HUES6 (cell line): ENCODE results near the gene C12orf75.
"Not testable (repeated sequence)": the region's sequence is repeated elsewhere in the genome, so short reads cannot be mapped to it uniquely, and the experiment has no call there.

Experiments used
- H3K27ac ChIP-seq: 2 replicates; pipeline ENCODE4 v1.7.0; 2013; ENCODE audit warnings: low read depth, mild to moderate bottlenecking, low read length, inconsistent platforms
- H3K27me3 ChIP-seq: 2 replicates; pipeline ENCODE4 v1.6.1; 2013; ENCODE audit warnings: low read length; ENCODE audit not compliant: control insufficient read depth, insufficient read depth
- H3K36me3 ChIP-seq: 2 replicates; pipeline ENCODE4 v1.6.1; 2013; ENCODE audit warnings: low read length; ENCODE audit not compliant: control insufficient read depth, insufficient read depth
- H3K4me1 ChIP-seq: 2 replicates; pipeline ENCODE4 v1.6.1; 2013; ENCODE audit warnings: low read length; ENCODE audit not compliant: control insufficient read depth, insufficient read depth
- H3K4me3 ChIP-seq: 2 replicates; pipeline ENCODE4 v1.5.1; 2013; ENCODE audit warnings: low read depth, low read length
- H3K9ac ChIP-seq: one replicate; pipeline ENCODE4 v1.6.1; 2013; ENCODE audit warnings: mild to moderate bottlenecking, low read length
- H3K9me3 ChIP-seq: 2 replicates; pipeline ENCODE4 v1.6.1; 2013; ENCODE audit warnings: low read depth, low read length; ENCODE audit not compliant: control insufficient read depth, insufficient read depth

C12orf75 gene

DNA sequence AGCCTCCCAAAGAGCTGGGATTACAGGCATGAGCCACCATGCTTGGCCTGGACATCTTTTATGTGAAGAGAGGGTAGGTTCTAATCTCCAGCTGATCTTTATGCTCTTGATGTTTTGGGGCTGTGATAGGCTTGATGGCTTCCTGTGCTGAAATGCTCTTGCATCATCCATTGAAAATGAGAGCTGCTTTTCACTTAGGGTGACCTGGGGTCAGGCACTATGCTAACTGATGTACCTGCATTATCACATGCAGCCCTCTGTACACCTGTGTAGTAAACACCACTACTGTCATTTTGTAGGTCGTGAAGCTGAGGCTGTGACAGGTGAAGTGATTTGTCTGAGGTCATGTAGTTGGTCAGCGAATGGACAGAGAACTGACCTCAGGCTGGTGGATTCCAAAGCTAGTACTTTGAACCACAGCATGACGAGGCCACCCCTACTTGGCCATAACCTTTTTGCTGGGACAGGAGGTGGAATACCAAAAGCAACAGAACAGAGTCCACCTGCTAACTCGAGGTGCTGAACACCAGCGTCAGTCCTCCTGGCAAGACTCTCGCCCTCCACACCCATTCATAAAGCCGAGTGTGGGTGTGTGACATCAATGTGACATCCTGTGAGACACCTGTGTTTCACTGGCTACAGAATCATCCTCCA lies 69.1 kb downstream of the C12orf75 start:
- no peak overlapping the region for H3K9ac ChIP-seq
- peaks cover 5% of the 10 kb centered on the region for H3K9me3 ChIP-seq
- H3K4me3 ChIP-seq = no peak overlapping the region
- H3K27ac ChIP-seq = no peak overlapping the region
- no peaks in the 10 kb centered on the region for H3K4me1 ChIP-seq
- no peaks in the 10 kb centered on the region for H3K36me3 ChIP-seq
- no peaks in the 10 kb centered on the region for H3K27me3 ChIP-seq

DNA sequence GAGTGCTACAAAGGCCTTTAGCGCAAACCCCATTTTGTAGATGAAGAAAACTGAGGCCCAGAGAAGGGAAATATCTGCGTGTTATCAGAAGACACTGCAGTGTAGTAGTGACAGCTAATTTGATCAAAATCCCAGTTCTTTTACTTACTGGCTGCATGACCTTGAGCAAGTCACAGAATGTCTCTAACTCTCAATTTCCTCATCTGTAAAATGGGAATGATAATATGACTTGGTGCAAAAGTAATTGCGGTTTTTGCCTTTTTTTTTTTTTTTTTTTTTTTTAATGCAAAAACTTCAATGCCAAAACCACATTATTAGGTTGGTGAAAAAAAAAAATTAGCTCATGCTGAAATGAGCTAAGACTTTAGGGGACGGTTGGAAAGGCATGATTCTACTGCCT lies 69.7 kb downstream of the C12orf75 start:
- Histone ChIP-seq H3K9ac (no peak overlapping the region), H3K9me3 (peaks cover 7% of the 10 kb centered on the region), H3K27me3 (no peaks in the 10 kb centered on the region), H3K36me3 (no peaks in the 10 kb centered on the region), H3K27ac (no peak overlapping the region), H3K4me3 (no peak overlapping the region), H3K4me1 (no peaks in the 10 kb centered on the region)

DNA sequence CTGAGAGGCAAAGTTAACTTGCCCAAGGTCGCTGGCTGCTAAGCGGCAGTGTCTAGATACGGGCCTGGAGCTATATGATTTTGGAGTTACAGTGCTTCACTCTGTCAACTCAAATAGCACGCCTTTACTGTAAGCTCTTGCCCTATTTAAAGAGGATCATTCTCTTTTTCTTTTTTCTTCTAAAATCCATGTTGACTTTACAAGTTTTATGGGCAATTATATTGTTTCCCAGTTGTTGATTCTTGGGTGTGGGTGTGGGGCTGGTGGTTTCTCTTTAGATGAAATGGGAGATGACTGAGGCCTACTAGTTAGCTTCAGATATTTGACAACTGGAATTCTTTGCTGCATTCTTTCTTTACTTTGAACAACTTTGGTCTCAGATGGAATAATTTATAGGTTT lies 70.7 kb downstream of the C12orf75 start:
- Histone ChIP-seq H3K4me1 (no peaks in the 10 kb centered on the region), H3K4me3 (no peak overlapping the region), H3K36me3 (no peaks in the 10 kb centered on the region), H3K9ac (no peak overlapping the region), H3K27me3 (no peaks in the 10 kb centered on the region), H3K27ac (no peak overlapping the region), H3K9me3 (peaks cover 7% of the 10 kb centered on the region)

- no peak overlapping the region for H3K27ac ChIP-seq
Measured at GRCh38 chr12:105402366-105402765, 71.9 kb downstream of the C12orf75 start.

DNA sequence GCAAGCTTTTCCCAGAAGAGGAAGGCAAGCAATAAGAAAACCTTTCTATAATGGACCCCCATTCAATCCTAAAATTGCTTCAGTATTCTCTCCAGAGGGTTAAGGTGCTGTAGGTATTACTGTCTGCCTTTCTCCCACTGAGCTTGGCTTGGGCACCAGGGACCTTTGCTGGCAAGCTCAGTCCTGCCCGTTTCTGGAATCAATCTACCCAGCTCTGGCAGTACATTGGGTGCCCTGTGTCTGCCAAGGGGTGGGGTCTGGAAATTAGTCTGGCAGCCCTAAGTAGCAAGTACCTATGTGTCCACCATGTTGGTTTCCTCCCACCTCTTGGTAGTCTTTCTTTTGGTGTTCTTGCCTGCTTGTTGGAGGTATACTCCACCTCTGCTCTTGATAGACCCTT lies 72.6 kb downstream of the C12orf75 start:
- H3K27ac ChIP-seq = no peak overlapping the region
- no peak overlapping the region for H3K9ac ChIP-seq
- H3K27me3 ChIP-seq = no peaks in the 10 kb centered on the region
- H3K9me3 ChIP-seq = peaks cover 7% of the 10 kb centered on the region
- no peaks in the 10 kb centered on the region for H3K4me1 ChIP-seq
- no peak overlapping the region for H3K4me3 ChIP-seq
- H3K36me3 ChIP-seq = no peaks in the 10 kb centered on the region

More at GRCh38 chr12:105402366-105402765, 71.9 kb downstream of the C12orf75 start:
- H3K36me3 ChIP-seq = no peaks in the 10 kb centered on the region
- no peak overlapping the region for H3K4me3 ChIP-seq
- H3K9me3 ChIP-seq = peaks cover 7% of the 10 kb centered on the region
- no peaks in the 10 kb centered on the region for H3K27me3 ChIP-seq
- H3K9ac ChIP-seq = no peak overlapping the region
- H3K4me1 ChIP-seq = no peaks in the 10 kb centered on the region

DNA sequence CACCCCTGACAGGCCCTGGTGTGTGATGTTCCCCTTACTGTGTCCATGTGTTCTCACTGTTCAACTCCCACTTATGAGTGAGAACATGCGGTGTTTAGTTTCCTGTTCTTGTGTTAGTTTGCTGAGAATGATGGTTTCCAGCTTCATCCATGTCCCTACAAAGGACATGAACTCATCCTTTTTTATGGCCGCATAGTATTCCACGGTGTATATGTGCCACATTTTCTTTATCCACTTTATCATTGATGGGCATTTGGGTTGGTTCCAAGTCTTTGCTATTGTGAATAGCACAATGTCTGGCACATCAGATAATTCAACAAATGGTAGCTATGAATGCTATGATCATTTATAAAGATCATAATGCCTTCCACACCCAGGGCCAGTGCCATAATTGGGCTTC lies 73.6 kb downstream of the C12orf75 start:
- H3K27me3 ChIP-seq, H3K4me3 ChIP-seq, H3K27ac ChIP-seq, H3K9ac ChIP-seq, H3K36me3 ChIP-seq, H3K4me1 ChIP-seq, H3K9me3 ChIP-seq: not testable (repeated sequence)

GRCh38 chr12:105406497-105406896 lies 76.0 kb downstream of the C12orf75 start:
- Histone ChIP-seq H3K4me3 (no peak overlapping the region), H3K36me3 (no peaks in the 10 kb centered on the region), H3K27me3 (no peaks in the 10 kb centered on the region), H3K4me1 (peaks cover 6% of the 10 kb centered on the region; the same call in 1 of the 2 replicates), H3K9me3 (peaks cover 7% of the 10 kb centered on the region), H3K27ac (no peak overlapping the region), H3K9ac (no peak overlapping the region)

- H3K4me1 ChIP-seq = peaks cover 6% of the 10 kb centered on the region; the same call in 1 of the 2 replicates
- no peak overlapping the region for H3K27ac ChIP-seq
- H3K9me3 ChIP-seq = peaks cover 4% of the 10 kb centered on the region
- no peak overlapping the region for H3K9ac ChIP-seq
- H3K27me3 ChIP-seq = no peaks in the 10 kb centered on the region
- no peak overlapping the region for H3K4me3 ChIP-seq
- H3K36me3 ChIP-seq = no peaks in the 10 kb centered on the region
Measured at GRCh38 chr12:105409279-105409678, 78.8 kb downstream of the C12orf75 start.

DNA sequence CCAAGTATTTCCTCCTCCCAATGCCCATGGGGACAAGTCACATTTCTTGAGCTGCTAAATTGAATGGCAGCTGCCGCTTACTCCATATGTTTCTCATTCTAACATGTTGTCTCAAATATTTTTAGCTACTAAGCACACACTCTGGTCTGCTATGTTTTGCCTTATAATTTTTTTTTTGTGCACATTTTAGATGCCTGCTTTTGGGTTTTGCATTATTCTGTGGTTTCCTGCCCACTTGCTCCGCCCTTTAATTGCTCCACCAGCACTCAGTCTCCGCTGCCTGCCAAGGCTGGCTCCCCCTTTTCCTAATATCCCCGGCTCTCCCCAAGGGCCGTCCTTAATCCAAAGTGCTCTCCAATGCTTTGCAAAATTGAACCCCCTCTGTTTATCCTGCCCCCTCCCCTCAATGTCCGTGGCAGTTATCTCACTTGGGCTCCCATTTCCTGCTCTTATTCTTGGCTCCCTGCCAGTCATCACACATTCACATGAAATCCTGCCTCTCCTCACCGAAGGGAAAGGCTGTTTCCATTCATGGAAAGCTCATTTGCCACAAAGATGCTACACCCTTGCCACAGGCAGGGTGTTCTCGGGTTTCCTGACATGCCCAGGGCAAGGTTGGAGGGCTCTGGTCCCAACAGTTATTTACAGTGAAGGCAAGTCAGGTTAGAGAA lies 79.4 kb downstream of the C12orf75 start:
- peaks cover 6% of the 10 kb centered on the region; the same call in 1 of the 2 replicates for H3K4me1 ChIP-seq
- H3K36me3 ChIP-seq = no peaks in the 10 kb centered on the region
- H3K27ac ChIP-seq = no peak overlapping the region
- H3K27me3 ChIP-seq = no peaks in the 10 kb centered on the region
- H3K9me3 ChIP-seq = no peaks in the 10 kb centered on the region
- no peak overlapping the region for H3K4me3 ChIP-seq
- H3K9ac ChIP-seq = no peak overlapping the region

GRCh38 chr12:105413911-105414487 lies 83.5 kb downstream of the C12orf75 start:
- Histone ChIP-seq H3K27me3 (no peaks in the 10 kb centered on the region), H3K36me3 (no peaks in the 10 kb centered on the region), H3K4me1 (peaks cover 12% of the 10 kb centered on the region; the same call in 1 of the 2 replicates), H3K9me3 (no peaks in the 10 kb centered on the region), H3K9ac (no peak overlapping the region), H3K27ac (no peak overlapping the region), H3K4me3 (no peak overlapping the region)

- Histone ChIP-seq H3K9ac (no peak overlapping the region), H3K27ac (no peak overlapping the region), H3K4me1 (peaks cover 6% of the 10 kb centered on the region; the same call in 1 of the 2 replicates), H3K9me3 (no peaks in the 10 kb centered on the region), H3K27me3 (no peaks in the 10 kb centered on the region), H3K4me3 (no peak overlapping the region), H3K36me3 (no peaks in the 10 kb centered on the region)
Measured at GRCh38 chr12:105417732-105418131, 87.2 kb downstream of the C12orf75 start.
